NT2/D1 (cell line): ENCODE measurements around the gene RNF40.

ENCODE experiments used
- DNase-seq: peaks from one replicate; pipeline ENCODE4 v3.0.0-alpha.2; 2011; ENCODE audit warnings: low read depth, low spot score
- H3K27me3 ChIP-seq: 2 replicates; pipeline ENCODE4 v1.6.0; 2011; ENCODE audit warnings: mild to moderate bottlenecking; ENCODE audit not compliant: insufficient read length, insufficient read depth
- H3K36me3 ChIP-seq: 2 replicates; pipeline ENCODE4 v1.6.1; 2011; ENCODE audit warnings: mild to moderate bottlenecking, low read length, mixed read lengths; ENCODE audit not compliant: insufficient read depth, insufficient read length
- H3K4me1 ChIP-seq: 2 replicates; pipeline ENCODE4 v1.5.1; 2011; ENCODE audit not compliant: insufficient read depth, insufficient read length
- H3K4me3 ChIP-seq: 2 replicates; pipeline ENCODE4 v1.5.1; 2011; ENCODE audit warnings: low read depth; ENCODE audit not compliant: insufficient read length
- H3K9ac ChIP-seq: 2 replicates; pipeline ENCODE4 v1.6.0; 2011; ENCODE audit warnings: low read depth; ENCODE audit not compliant: insufficient read length
- H3K9me3 ChIP-seq: 2 replicates; pipeline ENCODE4 v1.5.1; 2011; ENCODE audit warnings: mild to moderate bottlenecking, low read length; ENCODE audit not compliant: insufficient read depth
- SUZ12 ChIP-seq: IDR thresholded peaks from 2 replicates; pipeline ENCODE4 v1.6.1; 2011; ENCODE audit not compliant: insufficient read length, insufficient read depth; ENCODE audit errors: extremely low read depth
- YY1 ChIP-seq: IDR thresholded peaks from 2 replicates; pipeline ENCODE4 v1.6.1; 2011; ENCODE audit not compliant: insufficient read length, insufficient read depth
- ZNF274 ChIP-seq: IDR thresholded peaks from 2 replicates; pipeline ENCODE4 v1.6.1; 2011; ENCODE audit warnings: mild to moderate bottlenecking, low read depth, low read length

Gene RNF40

DNA sequence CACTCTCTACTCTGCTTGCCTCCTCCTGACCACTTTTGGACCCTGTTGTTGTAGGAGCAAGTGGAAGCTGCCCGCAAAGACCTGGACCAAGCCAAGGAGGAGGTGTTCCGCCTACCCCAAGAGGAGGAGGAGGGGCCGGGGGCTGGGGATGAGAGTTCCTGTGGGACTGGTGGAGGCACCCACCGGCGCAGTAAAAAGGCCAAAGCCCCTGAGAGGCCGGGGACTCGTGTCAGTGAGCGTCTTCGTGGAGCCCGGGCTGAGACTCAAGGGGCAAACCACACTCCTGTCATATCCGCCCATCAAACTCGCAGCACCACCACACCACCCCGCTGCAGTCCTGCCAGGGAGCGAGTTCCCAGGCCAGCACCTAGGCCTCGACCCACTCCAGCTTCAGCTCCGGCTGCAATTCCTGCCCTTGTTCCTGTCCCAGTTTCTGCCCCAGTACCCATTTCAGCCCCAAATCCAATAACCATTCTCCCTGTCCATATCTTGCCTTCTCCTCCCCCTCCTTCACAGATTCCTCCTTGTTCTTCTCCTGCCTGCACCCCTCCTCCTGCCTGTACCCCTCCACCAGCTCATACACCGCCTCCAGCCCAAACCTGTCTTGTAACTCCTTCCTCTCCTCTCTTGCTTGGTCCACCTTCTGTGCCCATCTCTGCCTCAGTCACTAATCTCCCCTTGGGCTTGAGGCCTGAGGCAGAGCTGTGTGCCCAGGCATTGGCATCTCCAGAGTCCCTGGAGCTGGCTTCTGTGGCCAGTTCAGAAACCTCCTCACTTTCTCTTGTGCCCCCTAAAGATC lies 24.9 kb upstream of the RNF40 start:
- TF ChIP-seq YY1 (no peak), SUZ12 (no peak), ZNF274 (no peak)
- H3K9ac ChIP-seq, result no peak overlapping the region
- H3K9me3 ChIP-seq, result no peaks in the 10 kb centered on the region
- H3K27me3 ChIP-seq, result no peaks in the 10 kb centered on the region
- no peak for DNase-seq
- peaks cover 17% of the 10 kb centered on the region for H3K4me1 ChIP-seq
- H3K36me3 ChIP-seq, result peaks cover 88% of the 10 kb centered on the region
- H3K4me3 ChIP-seq, result no peak overlapping the region

DNA sequence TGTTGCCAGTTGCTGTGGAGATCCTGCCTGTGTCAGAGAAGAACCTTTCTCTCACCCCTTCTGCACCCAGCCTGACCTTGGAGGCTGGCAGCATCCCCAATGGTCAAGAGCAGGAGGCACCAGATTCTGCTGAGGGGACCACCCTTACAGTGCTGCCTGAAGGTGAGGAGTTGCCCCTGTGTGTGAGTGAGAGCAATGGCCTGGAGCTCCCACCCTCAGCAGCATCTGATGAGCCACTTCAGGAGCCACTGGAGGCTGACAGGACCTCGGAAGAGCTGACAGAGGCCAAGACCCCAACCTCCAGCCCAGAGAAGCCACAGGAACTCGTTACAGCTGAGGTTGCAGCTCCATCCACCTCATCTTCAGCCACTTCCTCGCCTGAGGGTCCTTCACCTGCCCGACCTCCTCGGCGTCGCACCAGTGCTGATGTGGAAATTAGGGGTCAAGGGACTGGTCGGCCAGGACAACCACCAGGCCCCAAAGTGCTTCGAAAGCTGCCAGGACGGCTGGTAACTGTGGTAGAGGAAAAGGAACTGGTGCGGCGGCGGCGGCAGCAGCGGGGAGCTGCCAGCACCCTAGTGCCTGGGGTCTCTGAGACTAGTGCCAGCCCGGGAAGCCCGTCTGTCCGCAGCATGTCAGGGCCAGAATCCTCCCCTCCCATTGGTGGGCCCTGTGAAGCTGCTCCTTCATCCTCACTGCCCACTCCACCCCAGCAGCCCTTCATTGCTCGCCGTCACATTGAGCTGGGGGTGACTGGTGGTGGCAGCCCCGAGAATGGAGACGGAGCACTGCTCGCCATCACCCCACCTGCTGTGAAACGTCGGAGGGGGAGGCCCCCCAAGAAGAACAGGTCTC lies 24.1 kb upstream of the RNF40 start:
- H3K9ac ChIP-seq, result no peak overlapping the region
- no peak for DNase-seq
- no peak for TF ChIP-seq ZNF274
- TF ChIP-seq SUZ12, result no peak
- H3K9me3 ChIP-seq, result no peaks in the 10 kb centered on the region
- peaks cover 88% of the 10 kb centered on the region for H3K36me3 ChIP-seq
- H3K4me3 ChIP-seq, result no peak overlapping the region
- H3K4me1 ChIP-seq, result peaks cover 17% of the 10 kb centered on the region
- H3K27me3 ChIP-seq, result no peaks in the 10 kb centered on the region

DNA sequence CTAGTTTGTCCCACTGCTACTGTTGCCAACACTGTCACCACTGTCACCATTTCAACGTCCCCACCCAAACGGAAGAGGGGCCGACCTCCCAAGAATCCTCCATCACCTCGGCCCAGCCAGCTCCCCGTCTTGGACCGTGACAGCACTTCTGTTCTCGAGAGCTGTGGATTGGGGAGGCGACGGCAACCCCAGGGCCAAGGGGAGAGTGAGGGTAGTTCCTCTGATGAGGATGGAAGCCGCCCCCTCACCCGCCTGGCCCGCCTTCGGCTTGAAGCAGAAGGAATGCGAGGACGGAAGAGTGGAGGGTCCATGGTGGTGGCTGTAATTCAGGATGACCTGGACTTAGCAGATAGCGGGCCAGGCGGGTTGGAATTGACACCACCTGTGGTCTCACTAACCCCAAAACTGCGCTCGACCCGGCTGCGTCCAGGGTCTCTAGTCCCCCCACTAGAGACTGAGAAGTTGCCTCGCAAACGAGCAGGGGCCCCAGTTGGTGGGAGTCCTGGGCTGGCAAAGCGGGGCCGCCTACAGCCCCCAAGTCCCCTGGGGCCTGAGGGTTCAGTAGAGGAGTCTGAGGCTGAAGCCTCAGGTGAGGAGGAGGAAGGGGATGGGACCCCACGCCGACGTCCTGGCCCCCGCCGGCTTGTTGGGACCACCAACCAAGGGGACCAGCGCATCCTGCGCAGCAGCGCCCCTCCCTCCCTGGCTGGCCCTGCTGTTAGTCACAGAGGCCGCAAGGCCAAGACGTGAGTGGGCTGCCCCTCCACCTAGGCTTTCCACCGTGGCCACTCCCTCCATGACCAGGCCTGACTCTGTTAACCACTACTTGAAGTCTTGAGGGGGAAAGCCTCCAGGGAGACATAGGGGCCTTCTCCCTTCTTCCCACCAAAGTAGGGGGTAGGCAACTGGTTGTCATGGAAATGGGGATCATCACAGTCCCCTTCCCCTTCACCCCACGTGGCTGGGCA lies 22.9 kb upstream of the RNF40 start:
- DNase-seq, result no peak
- no peak for TF ChIP-seq SUZ12
- no peak for TF ChIP-seq YY1
- TF ChIP-seq ZNF274, result no peak
- H3K9me3 ChIP-seq, result no peaks in the 10 kb centered on the region
- no peak overlapping the region for H3K4me3 ChIP-seq
- no peaks in the 10 kb centered on the region for H3K27me3 ChIP-seq
- peaks cover 17% of the 10 kb centered on the region for H3K4me1 ChIP-seq
- no peak overlapping the region for H3K9ac ChIP-seq
- H3K36me3 ChIP-seq, result peaks cover 88% of the 10 kb centered on the region

DNA sequence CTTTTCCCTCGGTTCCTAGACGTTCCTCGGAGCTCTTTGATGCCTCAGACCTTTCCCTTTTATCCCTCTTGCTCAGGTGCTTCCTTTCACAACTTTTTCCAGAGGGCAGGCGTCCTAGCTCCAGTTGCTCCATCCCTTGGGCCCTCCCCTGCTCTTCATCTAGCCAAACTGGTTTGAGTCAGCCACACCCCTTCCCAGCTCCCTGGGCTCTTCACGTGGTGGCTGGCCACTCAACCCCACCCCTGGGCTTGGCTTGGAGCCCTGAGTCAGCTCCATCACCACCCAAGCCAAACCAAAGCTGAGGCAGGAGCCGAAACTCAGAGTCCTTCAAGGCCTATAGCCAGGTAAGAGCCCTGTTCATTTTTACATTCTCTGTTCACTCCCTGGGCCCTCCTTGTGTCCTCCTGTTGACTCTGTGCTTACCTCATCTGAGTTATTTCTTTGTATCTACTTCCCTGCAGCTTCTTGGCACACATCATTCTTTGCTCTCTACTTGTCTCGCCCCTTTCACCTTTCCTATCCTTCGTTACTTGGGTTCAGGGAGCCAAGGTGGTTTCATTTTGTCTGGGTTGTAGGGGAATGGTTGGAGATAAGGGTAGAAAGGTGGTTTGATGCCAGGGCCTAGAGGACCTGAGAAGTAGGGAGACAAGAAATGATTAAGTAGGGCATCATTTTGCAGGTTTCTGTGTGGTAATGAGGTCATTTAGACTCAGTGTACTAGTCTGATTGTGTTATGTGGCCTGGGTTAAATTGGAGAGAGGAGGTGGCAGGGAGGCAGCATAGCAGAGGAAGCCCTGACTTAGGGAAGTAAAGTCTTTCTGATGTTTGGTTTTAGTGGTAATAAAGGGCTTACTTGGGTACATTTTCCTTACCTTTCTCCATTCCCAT lies 21.5 kb upstream of the RNF40 start:
- no peaks in the 10 kb centered on the region for H3K9me3 ChIP-seq
- peaks cover 91% of the 10 kb centered on the region for H3K36me3 ChIP-seq
- peaks cover 17% of the 10 kb centered on the region for H3K4me1 ChIP-seq
- no peaks in the 10 kb centered on the region for H3K27me3 ChIP-seq
- no peak overlapping the region for H3K4me3 ChIP-seq
- TF ChIP-seq YY1, result no peak
- no peak for TF ChIP-seq ZNF274
- no peak for TF ChIP-seq SUZ12
- DNase-seq, result no peak
- no peak overlapping the region for H3K9ac ChIP-seq

DNA sequence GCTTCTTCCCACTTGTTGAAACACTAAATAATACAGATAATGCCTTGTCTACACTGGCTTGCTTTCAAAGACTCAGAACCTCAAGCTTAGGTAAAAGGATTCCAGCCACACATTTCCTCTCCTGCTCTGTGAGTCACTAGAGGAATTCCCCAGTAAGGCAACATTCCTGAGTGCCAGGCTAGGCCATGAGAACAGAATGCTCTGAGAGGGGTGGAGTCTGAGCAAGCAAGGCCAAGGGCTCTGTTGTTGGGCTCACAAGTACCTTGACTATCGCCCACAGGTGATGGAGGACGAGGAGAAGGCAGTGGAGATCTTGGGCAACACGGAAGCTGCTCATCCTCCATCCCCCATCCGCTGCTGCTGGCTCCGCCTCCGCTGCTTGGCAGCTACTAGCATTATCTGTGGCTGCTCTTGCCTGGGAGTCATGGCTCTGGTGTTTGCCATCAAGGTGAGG lies 20.6 kb upstream of the RNF40 start:
- H3K27me3 ChIP-seq, result no peaks in the 10 kb centered on the region
- no peak overlapping the region for H3K9ac ChIP-seq
- peaks cover 17% of the 10 kb centered on the region for H3K4me1 ChIP-seq
- H3K9me3 ChIP-seq, result no peaks in the 10 kb centered on the region
- H3K4me3 ChIP-seq, result no peak overlapping the region
- H3K36me3 ChIP-seq, result peaks cover 82% of the 10 kb centered on the region
- TF ChIP-seq YY1 (no peak), ZNF274 (no peak)
- DNase-seq, result peak; percentile 38

DNA sequence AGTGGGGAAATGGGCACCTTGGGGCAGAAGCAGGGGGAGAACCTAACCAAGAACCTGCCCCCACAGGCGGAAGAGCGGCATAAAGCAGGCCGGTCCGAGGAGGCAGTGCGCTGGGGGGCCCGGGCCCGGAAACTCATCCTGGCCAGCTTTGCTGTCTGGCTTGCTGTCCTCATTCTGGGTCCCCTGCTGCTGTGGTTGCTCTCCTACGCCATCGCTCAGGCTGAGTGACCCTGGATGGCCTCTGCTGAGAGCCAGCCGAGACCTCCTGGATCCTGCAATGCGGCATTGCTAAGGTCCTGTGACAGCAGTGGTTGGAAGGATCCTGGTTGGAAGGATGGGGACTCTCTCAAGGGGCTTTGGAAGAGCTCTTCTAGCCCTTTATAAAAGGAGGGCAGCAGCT lies 18.4 kb upstream of the RNF40 start:
- H3K9me3 ChIP-seq, result no peaks in the 10 kb centered on the region
- TF ChIP-seq ZNF274 (no peak), YY1 (no peak), SUZ12 (no peak)
- peaks cover 60% of the 10 kb centered on the region for H3K36me3 ChIP-seq

More for the DNA sequence above, 18.4 kb upstream of the RNF40 start:
- DNase-seq, result no peak
- peaks cover 20% of the 10 kb centered on the region for H3K4me1 ChIP-seq
- H3K27me3 ChIP-seq, result no peaks in the 10 kb centered on the region
- no peak overlapping the region for H3K9ac ChIP-seq
- no peak overlapping the region for H3K4me3 ChIP-seq
